22Rv1 (cell line): ENCODE measurements around the gene RETN.

Source experiments
- H3K27ac ChIP-seq: fragments of 450-650 bp; 2 replicates; pipeline ENCODE4 v1.5.1; 2017
- ZFX ChIP-seq: fragments of 450-650 bp; IDR thresholded peaks from 2 replicates; pipeline ENCODE4 v1.6.1; 2017; ENCODE audit warnings: antibody characterized with exemption, borderline replicate concordance
- TF ChIP-seq, protein P1 (sequence below): fragments of 450-650 bp; IDR thresholded peaks from 2 replicates; pipeline ENCODE4 v1.5.1; 2017; ENCODE audit warnings: mild to moderate bottlenecking

The RETN gene

DNA sequence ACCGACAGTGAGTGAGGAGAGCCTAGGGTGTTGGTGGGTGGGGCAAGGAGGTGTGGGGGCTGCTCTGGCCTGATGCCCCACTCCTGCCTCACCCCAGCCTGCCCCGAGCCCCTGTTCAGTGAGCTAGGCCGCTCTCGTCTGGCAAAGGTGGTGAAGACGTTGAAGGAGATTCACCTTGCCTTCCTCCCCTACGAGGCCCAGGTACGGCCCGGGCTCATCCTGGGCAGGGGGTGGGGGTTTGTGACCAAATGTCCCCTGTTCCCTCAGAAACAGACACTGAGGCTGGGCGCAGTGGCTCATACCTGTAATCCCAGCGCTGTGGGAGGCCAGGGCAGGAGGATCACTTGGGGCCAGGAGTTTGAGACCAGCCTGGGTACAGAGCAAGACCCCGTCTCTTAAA lies 28.0 kb upstream of the RETN start:
- TF ChIP-seq, protein P1, sequence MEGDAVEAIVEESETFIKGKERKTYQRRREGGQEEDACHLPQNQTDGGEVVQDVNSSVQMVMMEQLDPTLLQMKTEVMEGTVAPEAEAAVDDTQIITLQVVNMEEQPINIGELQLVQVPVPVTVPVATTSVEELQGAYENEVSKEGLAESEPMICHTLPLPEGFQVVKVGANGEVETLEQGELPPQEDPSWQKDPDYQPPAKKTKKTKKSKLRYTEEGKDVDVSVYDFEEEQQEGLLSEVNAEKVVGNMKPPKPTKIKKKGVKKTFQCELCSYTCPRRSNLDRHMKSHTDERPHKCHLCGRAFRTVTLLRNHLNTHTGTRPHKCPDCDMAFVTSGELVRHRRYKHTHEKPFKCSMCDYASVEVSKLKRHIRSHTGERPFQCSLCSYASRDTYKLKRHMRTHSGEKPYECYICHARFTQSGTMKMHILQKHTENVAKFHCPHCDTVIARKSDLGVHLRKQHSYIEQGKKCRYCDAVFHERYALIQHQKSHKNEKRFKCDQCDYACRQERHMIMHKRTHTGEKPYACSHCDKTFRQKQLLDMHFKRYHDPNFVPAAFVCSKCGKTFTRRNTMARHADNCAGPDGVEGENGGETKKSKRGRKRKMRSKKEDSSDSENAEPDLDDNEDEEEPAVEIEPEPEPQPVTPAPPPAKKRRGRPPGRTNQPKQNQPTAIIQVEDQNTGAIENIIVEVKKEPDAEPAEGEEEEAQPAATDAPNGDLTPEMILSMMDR = no peak
- TF ChIP-seq ZFX = no peak
- no peak overlapping the region for H3K27ac ChIP-seq

DNA sequence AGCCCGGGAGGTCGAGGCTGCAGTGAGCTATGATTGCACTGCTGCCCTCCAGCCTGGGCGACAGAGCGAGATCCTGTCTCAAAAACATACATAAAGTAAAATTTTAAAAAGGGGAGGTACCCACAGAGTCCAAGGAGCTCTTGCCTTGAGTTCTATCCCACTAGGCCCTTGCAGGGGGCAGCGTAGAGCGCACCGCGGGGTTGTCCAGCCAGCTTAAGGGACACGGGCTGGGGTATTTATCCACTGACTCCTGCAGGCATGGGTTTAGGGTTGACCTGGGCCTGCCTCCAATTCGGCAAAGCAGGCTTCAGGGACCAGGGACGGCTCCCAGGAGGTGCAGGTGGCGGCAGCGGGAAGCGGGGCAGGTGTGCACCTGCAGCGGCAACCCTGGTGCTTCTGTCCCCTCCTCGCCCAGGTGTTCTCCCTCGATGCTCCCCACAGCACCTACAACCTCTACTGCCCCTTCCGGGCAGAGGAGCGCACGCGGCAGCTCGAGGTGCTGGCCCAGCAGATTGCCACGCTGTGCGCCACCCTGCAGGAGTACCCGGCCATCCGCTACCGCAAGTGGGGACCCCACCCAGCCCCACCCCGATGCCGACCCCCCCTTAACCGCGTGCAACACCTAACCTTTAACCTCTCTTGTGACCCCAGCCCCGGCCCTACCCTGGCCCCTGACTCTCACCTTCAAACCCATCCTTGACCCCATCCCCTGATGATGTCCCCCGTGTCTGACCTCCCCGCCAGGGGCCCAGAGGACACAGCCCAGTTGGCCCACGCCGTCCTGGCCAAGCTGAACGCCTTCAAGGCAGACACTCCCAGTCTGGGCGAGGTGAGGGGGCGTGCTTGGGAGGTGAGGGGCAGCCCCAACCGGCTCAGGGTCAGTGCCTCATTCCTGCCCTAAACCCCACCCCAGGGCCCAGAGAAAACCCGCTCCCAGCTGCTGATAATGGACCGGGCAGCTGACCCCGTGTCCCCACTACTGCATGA lies 27.3 kb upstream of the RETN start:
- TF ChIP-seq ZFX = no peak
- TF ChIP-seq, protein P1 = no peak
- H3K27ac ChIP-seq = no peak overlapping the region

DNA sequence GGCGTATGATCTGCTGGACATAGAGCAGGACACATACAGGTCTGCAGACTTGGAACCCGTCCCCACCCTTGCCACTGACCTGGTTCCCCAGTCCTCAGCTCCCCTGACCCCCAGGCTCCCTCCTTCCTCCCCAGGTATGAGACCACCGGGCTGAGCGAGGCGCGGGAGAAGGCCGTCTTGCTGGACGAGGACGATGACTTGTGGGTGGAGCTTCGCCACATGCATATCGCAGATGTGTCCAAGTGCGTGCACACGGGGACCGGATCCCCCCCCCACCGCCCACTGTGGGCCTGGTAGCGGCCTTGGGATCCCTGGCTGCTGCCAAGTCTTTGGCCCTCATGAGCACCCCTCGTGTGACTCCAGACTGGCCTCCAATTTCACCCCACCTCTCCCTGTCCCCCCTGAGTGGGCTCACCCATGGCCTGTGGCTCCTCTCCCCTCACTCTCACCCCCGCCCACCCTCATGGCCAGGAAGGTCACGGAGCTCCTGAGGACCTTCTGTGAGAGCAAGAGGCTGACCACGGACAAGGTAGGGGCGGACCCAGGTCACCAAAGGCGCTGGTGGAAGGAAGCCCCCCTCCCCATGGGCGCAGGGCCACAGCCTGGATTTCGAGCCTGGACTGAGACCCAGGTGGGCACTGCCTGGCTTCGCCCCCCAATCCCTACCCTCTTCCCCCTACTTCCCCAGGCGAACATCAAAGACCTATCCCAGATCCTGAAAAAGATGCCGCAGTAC lies 26.4 kb upstream of the RETN start:
- H3K27ac ChIP-seq = peak overlapping the region; percentile 26; the same call in 1 of the 2 replicates
- TF ChIP-seq, protein P1 = no peak
- no peak for TF ChIP-seq ZFX

DNA sequence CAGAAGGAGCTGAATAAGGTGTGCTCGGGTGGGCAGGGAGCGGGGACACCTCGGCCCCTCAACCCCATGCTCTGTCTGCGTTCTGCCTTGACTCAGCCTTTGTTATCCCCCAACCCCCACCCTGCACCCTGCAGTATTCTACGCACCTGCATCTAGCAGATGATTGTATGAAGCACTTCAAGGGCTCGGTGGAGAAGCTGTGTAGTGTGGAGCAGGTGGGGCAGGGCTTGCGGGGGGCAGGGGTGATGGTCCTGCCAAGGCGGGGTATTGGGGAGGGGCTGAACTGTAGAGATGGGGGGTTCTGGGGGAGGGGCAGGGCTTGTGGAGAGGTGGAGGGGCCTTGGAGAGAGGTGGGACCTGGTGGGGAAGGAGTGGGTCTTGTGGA lies 25.8 kb upstream of the RETN start:
- H3K27ac ChIP-seq = peak overlapping the region; percentile 26; the same call in 1 of the 2 replicates
- TF ChIP-seq, protein P1 = no peak
- no peak for TF ChIP-seq ZFX

DNA sequence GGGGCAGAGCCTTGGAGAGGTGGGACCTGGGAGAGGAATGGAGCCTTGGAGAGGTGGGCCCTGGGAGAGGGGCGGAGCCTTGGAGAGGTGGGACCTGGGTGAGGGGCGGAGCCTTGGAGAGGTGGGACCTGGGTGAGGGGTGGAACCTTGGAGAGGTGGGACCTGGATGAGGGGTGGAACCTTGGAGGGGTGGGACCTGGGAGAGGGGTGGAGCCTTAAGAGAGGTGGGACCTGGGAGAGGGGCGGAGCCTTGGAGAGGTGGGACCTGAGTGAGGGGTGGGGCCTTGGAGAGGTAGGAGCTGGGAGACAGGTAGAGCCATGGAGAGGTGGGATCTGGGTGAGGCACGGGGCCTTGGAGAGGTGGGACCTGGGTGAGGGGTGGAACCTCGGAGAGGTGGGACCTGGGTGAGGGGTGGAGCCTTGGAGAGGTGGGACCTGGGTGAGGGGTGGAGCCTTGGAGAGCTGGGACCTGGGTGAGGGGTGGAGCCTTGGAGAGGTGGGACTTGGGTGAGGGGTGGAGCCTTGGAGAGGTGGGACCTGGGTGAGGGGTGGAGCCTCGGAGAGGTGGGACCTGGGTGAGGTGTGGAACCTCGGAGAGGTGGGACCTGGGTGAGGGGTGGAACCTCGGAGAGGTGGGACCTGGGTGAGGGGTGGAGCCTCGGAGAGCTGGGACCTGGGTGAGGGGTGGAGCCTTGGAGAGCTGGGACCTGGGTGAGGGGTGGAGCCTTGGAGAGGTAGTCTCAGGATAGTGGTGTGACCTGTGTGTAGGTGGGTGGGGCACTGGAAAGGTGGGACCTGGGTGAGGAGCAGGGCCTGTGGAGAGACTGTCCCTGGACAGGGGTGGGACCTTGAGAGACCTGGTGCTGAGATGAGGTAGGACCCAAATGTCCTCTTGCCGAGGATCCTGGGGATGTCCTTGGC lies 25.0 kb upstream of the RETN start:
- peak overlapping the region; percentile 48 for H3K27ac ChIP-seq

DNA sequence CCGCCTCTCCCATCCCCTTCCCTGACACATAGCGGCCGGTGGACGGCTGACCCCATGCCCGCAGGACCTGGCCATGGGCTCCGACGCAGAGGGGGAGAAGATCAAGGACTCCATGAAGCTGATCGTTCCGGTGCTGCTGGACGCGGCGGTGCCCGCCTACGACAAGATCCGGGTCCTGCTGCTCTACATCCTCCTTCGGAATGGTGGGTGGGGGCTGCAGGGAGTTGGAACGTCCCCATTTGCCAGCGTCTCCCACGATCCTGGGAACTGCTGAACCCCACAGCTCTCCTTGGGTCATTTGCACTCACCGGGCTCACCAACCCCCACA lies 24.3 kb upstream of the RETN start:
- H3K27ac ChIP-seq = peak overlapping the region; percentile 48
- TF ChIP-seq, protein P1 = no peak
- no peak for TF ChIP-seq ZFX

DNA sequence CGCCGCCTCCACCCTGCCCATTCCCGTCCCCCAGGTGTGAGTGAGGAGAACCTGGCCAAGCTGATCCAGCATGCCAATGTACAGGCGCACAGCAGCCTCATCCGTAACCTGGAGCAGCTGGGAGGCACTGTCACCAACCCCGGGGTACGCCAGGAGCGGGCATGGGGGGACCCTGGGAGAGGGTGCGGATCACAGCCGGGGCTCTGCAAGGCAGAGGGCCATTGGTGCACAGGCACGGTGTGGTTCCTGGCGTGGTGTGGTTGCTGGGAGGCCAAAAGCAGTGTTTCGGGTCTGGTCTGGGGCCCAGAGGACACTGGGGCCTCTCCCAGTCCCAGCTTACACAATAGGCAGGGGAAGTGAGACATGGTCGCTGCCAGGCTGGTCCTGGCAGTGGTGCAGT lies 23.7 kb upstream of the RETN start:
- H3K27ac ChIP-seq = peak overlapping the region; percentile 48; the same call in 1 of the 2 replicates

More for the DNA sequence above, 23.7 kb upstream of the RETN start:
- TF ChIP-seq ZFX = no peak
- TF ChIP-seq, protein P1 = no peak
